ENCODE results near the gene CPVL.
A peak's percentile ranks its signal among the peaks of the same experiment; 100 is the strongest.

The CPVL gene

DNA sequence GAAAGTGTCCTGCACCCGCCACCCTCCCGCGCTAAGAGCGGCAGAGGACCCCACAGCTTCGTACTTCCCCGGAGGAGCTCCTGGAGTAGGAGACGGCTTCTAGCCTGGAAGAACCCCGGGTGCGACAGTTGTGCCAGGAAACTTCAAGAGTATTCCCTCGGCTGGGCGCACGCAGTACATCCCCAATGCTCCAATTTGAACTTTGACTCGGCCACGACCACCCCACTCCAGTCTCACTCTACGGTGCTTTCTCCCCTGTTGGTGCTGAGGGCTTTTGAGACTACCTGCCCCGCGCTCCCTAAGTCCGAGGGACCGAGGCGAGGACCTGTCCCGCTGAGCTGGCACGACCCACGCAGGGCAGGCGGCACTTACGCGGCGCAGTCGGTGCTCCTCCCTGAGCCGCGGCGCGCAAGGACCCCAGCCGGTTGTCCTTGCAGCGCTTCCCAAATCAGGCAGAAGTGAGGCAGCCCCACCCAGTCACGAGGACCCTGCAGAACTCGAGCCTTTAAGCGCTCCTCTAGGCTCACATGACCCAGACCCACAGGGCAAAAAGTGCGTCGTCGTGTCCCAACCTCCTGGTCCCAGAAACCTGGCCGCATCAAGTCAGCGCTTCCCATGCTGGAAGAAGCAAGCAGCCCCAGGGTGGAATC lies at the start of gene CPVL:
Gene CPVL, minus strand, starts transcription at position 481 of the 650 bp plus-strand sequence. CDS start 25,476 bp downstream, outside the sequence.
- peak; percentile 50 for DNase-seq

DNA sequence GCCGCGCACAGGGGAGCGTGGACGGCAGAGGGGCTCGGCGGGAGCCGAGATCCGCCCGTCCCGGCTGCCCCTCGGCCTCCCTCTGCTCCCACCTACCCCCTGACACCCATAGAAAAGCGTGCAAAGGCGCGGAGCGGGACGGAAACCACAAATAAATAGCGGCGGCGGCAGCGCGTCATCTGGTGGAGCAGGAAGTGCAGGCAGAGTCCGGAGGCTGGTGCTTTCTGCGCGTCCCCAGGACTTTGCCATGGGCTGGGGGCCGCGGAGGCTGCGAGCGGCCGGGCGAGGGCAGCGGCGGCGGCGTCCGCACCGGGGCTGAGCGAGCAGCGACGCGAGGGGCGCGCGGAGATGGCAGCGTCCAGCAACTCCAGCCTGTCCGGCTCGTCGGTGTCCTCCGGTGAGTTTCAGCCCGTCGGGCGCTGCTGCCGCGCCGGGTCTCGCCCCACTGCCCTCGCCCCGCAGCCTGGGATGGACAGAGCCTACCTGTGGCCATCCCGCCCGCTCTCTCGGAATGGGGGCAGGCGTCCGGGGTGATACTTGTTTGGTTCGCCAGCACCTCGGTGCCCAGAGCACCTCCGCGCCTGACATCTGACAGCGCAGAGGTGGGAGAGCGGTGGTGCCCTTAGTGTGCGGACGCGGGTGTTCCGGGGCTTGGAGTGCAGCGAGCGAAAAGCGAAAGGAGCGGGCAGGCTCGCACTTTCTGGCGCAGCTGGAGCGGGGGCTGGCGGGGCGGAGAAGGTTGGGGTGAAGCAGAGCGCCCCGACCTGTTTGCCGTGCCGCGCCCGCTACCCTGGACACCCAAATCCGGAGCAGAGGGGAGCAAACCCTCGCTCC lies 48.5 kb upstream of the CPVL start, which contains the start of gene CHN2:
Gene CHN2, plus strand, starts transcription at position 182 of the 834 bp plus-strand sequence.
- peak; percentile 87 for DNase-seq

DNA sequence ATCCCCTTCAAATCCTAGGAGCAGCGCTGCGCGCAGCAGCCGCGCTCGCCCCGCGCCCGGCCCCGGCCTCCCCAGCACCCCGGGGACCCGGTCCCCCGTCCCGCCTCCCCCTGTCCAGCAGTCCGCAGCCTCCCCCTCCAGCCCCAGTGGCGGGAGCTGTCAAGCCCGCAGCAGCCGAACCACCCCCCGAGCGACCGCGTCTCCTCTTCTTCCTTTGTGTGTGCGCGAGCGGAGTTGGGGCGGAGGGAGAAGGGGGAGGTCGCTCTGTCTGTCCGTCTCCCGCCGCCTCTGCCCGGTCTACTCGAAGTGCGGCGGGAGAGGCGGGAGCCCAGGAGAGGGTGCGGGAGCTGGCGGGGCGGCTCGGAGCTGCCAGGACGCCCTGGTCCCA lies 47.9 kb upstream of the CPVL start:
- DNase-seq, result peak; percentile 82

DNA sequence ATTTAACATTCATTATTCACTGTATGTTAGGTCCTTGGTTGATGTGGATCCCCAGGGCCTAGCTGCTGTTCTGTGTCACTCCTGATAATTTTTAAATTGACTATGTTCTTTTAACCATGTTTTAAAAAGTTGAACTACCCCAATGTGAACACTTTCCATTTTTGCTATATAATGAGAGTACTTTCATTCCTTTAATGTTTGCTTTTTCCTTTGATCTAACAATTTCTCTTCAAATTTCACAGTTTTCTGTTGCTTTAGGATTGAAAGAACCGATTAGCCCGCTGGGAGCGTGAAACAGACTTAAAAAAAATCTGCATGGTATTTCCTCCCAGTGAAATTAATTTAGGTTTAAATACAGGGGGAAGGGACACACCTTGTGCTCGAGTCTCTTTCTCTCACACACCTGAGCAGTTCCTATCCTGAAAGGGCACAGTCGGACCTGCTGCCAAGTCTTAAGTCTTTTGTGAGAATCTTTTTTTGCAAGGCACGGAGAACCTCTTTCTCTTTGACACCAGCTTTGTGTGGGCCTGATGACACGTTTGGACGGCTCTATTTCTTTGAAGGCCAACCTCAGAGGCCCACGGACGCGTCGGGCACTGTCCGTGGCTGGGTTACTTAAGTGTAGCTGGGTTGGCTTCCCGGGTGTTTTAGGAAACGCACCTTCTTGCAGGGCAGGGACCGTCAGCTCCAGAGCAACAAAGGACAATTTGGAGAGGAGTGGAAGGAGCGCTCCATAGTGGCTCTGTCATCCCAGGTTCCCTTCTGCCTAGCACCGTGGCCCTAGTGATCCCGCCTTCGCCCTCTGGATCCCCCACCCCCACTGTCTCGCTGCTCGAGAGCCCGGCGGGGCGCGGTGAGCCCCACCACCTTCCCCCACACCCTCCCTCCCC lies 47.2 kb upstream of the CPVL start:
- peak; percentile 60 for DNase-seq

DNA sequence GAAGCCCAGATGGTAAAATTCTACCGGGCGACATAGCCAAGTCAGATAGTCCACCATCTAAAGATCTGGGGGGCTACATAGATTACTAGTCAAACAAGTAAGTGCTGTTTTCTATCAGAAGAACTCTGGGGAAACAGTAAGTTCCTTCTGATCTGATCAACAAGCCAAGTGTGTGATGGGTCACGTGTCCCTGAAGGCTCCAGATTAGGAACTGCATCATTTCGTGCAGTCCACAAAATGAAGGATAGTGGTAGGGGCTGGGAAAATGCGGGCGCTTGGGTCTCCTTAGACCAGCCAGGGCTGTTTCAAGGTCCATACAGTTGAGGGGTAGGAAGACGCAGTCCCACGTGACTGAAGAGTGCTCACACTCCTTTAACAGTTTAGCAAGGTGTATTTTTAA lies 46.5 kb upstream of the CPVL start:
- peak; percentile 39 for DNase-seq

DNA sequence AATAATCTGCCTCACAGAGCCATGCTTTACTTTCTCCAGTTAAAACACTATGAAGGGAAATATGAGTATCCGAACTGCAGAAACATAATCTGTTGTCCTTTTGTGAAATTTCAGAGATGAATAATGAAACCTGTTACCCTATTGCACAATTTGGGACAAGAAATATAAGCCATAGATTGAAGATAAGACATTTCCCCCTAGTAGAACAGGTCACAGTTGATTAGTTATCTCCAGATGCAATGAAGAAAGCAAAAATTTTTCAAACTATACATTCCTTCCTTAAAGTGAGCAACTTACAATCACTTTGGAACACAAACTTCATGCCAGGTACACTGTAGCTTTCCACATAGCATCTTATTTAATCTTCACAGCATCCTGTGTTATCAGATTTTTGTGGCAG lies 46.0 kb upstream of the CPVL start:
- no peak for DNase-seq

DNA sequence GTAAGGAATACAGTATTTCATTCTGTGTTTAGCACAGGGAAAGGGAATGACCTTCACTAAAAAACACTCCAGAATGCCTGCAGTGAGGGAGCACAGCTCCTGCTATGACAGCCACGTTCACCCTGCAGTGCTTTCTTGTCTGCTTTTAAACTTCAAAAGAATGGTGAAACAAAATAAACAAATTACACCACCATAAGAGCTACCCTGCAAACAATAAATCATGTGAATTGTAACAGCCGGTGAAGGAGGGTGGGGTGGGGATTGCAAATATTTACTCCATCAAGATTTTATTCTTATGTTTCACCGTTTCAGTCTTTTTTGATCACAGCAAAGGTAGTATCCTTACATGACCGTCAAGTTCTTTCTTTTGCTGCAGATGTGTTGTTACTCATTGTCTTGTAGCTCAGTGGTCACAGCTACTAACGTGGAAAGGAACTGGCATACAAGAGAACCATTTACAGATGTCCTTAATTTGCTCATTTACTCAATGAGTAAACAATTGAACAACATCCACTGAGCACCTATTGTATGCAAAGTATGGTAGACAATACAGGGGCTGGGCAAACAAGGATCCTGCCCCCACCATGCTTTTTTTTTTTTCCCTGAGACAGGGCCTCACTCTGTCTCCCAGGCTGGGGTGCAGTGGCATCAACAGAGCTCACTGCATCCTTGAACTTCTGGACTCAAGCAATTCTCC lies 44.2 kb upstream of the CPVL start:
- DNase-seq, result no peak

DNA sequence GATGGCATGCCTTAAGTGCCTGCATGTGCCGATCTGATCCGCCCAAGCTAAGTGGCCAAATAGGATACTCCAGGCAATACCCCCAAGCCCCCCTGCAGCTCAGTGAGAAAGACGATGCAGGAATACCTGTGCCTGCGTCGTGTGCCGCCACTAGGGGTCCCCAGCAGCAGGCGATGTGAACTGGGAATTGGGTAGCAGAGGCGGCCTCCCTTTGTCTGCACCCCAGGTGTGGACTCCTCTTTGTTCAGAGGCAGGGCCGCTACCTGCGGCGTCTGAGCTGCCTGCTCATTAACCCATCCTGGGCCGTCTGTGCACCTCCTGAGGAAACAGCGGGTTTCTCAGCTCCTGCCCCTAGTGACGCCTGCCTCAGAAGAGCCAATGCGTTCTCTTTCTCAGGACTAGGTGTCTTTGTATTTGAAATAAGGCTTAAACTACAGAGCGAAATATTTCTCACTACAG lies 43.4 kb upstream of the CPVL start:
- DNase-seq, result peak; percentile 86

DNA sequence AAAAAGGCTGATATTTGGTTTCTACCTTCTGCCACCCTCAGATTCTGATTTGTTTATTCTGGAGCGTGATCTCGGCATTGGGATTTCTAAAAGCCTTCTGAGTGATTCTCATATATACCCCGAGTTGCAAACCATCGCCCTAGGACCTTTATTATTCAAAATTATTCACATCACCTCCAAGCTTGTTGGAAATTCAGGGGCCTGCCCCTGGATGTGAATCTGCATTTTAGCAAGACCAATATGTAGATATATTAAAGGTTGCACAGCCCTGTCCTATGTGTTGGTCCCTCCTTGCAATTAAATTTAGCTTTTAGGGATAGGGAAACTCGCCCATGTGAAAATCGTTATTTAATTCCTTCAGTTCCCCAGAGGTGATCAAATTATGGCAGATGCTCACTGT lies 39.3 kb upstream of the CPVL start:
- DNase-seq, result no peak

DNA sequence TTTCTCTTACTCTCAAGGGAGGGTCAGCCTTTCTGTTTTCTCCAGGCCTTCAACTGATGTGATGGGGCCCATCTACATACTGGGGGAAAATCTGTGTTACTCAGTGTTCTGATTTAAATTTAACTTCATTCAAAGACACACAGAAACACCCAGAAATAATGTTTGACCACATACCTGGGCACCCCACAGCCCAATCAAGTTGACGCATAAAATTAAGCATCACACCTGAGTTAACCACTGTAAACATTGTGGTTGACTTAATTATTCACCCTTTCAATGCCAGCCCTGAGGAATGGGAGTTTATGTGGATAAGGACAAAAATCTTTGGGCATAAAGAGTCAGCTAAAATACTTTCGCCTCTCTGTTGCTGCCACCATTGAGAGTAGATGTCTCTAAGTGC lies 38.3 kb upstream of the CPVL start:
- no peak for DNase-seq

DNA sequence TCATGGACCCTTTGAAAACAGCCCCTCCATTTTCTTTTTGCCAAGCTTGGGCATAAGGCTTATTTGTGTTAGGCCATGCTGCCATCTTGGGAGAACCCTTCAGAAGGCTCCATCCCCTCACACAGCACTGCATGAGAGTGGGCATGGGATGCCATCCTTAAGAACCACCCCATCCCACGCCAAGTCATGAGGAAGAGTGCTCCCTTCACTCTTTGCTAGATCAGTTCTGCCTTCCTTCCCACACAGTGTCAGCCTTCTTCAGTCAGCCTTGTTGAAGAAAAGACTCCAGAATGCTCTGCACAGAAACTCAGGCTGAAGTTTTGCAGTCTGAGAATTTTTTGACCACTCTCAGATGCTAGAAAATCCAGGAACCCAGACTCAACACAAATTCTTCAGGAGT lies 32.8 kb upstream of the CPVL start:
- DNase-seq, result no peak

DNA sequence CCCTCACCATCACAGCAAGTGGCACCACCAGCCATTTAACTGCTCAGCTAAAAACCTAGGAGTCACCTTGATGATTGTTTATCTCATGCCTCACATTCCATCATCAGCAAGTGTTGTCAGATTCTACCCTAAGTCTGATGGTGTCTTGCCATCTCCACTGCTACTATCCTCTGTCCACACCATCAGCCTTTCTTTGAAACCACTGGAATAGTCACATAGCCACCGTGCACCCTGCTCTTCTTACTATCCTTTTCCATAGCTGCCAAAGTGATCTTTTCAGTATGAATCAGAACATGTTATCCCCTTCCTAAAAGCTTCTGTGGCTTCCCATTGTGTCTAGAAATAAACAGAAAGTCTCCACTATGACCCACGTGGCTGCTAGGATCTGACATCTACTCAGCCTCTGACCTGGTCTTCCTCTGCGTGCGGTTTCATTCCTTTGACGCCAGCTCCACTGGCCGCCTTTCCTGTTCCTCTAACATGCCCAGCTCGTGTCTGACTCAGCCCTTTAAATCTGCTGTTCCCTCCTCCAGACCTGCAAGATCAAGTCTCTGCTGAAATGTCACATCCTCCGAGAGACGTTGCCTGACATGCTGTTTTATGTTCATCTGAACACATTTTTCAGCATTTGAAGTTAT lies 31.7 kb upstream of the CPVL start:
- DNase-seq, result no peak

DNA sequence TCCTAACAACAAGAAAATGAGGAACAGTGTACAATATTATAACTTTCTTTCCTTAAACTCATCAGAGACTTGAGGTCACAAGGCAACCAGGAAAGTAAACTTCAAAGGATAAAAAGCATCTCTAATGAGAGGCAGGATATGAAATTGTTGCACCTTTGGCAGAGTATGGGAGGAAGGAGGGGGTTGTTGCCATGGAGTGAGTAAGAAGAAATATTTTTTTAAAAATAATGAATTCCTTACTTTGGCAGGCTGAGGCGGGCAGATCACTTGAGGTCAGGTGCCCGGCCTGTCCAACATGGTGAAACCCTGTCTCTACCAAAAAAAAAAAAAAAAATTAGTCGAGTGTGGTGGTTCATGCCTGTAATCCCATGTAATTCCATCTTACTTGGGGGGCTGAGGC lies 27.1 kb upstream of the CPVL start:
- DNase-seq, result no peak

DNA sequence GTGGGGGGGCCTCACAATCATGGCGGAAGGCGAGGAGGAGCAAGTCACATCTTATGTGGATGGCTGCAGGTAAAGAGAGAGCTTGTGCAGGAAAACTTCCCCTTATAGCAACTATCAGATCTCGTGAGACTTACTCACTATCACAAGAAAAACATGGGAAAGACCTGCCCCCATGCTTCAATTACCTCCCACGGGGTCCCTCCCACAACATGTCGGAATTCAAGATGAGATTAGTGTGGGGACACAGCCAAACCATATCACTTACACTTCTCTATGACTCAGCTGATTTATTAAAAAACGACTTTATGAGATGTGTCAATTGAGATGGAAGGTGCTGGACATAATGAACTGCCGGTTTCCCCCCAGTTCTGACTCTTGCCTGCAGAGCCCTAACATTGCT lies 24.4 kb upstream of the CPVL start:
- DNase-seq, result no peak

DNA sequence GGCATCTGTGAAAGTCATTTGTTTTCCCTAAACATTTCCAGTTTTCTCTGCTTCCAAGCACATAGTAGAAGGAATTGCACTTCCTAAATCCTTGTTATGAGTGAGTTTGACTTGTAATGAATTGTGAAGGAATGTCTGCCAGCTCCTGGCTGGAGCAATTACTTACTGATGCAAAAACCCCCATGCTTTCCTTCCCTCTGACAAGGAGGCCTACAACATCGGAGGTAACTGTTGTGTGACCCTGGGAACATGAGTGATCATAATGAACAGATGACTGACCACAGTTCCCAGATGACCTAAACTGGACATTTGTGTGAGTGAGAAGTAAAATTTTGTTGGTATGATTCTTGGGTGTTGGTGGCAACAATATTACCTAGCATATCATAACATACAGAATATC lies 21.4 kb upstream of the CPVL start:
- no peak for DNase-seq

DNA sequence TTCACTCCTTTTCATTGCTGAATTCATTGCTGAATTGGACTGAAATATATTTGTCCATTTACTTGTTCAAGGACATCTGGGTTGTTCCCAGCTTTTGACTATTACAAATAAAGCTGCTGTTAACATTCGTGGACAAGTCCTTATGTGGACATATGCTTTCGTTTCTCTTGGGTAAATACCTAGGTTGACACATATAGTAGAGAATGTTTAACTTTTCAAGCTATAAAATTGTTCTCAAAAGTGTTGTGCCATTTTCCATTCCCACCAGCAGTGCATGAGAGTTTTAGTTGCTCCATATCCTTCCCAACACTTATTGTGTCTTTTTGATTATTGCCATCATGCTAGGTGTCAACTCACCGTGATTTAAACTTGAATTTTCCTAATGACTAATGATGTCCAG lies 17.5 kb upstream of the CPVL start:
- no peak for DNase-seq

DNA sequence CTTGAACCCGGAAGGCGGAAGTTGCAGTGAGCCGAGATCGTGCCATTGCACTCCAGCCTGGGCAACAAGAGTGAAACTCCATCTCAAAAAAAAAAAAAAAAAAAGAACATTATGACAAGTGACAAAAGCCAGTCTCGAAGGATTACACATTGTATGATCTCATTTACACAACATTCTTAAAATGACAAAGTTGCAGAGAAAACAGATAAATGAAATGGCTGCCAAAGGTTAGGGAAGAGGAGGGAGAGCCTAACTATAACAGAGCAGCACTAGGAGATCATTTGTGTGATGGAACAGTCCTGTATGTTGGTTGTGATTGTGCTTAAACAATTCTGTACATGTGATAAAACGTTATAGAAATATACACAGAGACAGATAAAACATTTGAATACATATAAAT lies 16.2 kb upstream of the CPVL start:
- DNase-seq, result no peak

DNA sequence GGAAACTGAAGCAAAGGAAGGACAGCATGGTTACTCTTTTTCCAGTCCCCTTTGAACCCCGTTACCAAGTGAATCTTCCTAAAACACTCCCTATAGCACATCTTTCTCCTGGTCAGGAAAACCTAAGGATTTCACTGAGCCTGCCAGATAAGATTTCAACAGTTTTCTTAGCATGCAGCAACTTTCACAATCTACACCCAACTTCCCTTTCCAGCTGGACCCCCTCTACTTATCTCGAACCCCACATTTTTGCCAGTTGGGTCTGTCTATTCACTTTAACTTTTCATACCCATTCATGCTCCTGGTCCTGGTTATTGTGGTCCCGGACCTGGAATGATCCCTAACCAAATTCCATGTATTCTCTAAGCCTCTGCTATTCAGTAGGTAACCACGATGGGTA lies 14.9 kb upstream of the CPVL start:
- no peak for DNase-seq

DNA sequence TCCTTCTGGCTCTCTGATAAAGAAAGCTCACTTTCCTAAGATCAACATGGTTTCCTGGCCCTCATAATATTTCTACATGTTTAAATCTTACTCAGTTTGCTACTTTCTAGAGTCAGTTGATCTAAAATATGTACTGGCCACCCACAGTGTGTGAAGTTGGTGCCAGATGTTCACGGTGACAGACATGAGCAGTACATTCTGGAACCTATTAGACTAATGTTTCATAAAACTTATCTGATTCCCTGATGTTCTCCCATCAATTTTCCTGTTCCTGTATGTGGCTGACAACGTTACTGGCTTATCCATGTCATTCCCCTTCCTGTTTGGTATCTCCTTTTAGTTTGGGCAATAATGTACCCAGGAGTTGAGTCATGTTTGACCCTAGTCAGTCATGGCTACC lies 13.7 kb upstream of the CPVL start:
- DNase-seq, result no peak

DNA sequence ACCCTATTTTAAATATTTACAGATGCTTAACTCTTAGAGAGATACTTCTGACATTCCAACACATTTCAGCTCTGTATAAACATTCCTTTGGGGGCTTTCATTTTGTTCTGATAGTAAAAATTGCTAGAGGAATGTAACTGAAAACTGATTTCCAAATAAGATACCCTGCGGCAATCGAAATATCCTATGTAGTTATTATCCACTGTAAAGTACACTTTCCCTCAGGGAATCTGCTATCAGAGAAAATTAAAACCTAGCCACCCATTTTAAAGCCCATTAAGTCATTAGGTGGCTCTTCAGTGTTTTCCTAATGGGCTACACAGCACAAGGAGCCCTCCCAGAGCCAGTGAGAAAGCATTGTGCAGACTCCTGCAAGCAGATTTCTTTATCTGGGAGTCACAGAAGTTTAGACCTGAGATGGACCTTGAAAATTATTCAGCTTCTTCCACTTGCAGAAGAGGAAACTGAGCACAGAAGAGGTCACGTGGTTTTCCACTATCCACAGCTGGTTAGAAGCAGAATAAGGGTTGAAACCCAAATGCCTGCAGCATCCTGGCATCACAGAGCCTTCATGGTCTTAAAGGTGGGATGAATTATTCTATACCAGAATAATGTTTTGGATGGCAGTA lies 12.6 kb upstream of the CPVL start:
- no peak for DNase-seq

DNA sequence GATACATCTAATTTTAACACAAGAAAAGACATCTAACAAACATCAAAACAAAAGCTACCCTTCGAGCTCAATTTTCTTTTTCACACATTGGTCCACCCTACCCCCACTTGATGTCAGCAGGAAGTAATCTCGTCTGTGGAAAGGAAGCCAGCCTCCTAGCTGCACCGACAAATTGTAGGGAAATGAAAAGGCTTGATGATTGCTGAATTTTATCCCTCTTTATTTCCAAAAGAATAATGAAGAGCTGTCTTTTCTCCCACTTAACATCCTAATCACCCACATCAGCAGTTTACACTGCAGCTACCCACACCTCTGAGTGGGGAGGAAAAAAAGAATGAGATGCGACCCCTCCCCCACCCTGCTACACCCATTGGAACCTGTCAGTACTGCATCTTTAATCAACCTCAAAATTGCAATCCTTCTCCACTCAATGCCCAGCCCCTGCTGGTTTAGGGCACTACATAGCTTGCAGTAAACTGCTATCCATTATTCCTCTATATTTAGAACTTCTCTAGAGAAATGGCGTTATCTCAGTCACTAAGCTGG lies 10.6 kb upstream of the CPVL start:
- peak; percentile 30 for DNase-seq
